HG02885 (cell line): Measurements from ENCODE around the gene GPC5.
"Not testable (repeated sequence)": the region's sequence is repeated elsewhere in the genome, so short reads cannot be mapped to it uniquely, and the experiment has no call there.

ENCODE experiments used
- ATAC-seq: cut with Tn5 transposase; IDR thresholded peaks from one replicate; pipeline ENCODE4 v1.9.1; 2021; ENCODE audit warnings: mild to moderate bottlenecking; ENCODE audit not compliant: unreplicated experiment, poor library complexity

GPC5 gene

DNA sequence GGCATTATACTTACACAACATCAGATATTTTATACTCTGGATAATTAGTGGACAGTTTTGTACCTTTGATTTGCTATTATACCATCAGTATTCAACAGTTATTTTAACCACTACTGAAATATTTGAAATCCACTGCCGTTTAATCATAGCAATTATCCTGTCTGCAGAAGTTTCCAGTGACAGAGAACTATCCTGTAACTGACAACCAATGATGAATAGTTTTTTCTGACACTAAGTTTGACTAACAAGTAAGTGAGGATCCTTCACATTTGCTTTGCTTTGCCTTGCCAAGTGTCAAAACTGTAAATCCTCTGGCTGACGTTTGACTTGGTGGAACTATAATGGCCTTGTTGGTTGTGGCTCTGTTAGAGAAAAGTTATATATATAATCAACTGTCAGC, 410.7 kb downstream of the GPC5 start:
- ATAC-seq = no peak

DNA sequence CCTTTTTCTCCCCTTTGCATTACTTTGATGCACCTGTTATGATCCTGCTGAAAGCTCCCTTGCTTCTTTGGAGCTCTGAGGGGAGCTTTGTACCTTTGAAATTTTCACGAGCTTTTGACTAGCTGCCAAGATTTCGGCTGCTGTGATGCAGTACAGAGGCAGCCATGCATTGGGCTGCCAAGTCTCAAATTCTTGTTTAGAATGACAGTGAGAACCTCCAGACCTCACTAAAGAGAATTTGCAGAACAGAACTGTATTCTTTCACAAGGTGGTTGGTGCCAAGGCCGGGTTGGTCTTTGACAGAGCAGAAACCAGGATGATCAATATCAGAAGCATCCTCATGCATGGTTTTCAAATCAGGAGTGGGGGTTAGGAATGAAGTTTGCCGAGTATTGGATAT, 414.8 kb downstream of the GPC5 start:
- ATAC-seq = no peak

DNA sequence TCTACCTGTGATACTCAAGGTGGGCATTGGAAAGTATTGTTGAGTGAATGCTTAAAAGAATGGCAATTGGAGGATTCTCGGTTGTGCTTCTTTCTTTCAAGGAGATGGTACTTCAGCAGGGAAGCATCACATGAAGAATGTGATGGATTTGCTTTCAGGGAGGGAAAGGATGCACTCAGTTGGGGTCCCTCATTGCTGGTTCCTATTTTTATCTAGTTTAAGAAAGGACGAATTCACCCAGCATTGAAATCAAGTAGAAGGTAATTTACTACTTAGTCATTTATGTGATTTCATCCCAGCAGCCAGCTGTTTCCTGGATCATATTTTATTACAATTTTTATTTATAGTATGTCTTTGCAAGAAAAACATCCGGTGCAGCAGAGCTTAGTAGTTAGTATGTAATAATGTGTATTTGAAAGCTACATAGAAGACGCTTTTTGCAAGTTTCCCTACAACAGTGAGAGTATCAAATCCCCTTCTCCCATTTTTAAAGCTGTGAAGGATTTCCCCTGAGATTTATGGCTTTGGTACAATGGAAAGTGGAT, 417.9 kb downstream of the GPC5 start:
- no peak for ATAC-seq

DNA sequence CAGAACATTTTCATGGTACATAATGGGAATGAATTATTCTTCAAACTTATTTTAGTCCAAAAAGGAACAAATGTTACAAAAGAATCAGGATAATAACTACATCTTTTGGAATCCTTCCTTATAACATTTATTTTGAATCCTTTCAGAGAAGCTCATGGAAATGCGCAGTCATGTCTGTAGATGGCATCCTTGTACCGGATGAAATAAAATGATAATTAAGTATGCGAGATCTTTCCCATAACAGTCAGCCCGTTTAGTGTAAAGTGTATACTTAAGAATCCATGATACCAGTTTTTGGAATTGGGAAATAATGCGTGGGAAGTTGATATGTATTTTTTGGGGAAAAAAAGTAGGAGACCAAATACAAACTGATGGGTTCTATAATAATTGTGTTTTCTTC, 418.8 kb downstream of the GPC5 start:
- no peak for ATAC-seq

DNA sequence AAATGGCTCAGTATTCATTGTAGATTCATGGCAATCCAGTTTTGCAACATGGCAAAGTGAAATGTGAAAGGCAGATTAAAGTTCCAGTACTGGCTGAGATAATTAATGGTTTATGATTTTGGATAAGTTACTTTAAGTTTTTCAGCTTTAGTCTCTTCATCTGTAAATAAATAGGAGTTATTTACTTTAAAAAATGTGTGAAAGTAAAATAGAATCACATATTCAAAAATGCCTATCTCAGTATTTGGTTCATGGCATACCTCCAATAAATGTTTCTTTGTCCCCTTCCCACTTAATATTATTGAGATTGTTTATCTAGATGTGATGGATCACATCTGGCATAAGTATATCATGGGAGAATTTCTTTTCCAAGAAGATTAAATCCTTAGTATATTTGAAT, 426.0 kb downstream of the GPC5 start:
- no peak for ATAC-seq

DNA sequence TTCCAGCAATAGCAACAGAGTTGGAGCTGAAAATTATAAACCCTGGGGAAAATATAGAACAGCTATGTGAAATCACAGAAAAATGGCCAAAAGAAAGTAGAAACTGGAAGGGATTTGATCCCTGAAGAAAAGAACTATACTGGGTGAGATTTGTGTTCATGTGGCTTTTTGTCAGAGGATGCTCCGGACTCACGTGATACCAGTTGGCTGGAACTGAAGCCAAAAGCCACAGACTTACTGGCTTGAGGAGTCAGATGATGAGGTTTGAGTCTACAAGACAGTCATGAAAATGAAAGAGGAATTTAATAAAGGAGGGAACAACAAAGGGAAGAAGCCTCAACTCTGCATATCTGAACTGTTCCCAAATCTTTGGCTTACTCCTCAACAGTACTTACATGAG, 427.1 kb downstream of the GPC5 start:
- no peak for ATAC-seq

DNA sequence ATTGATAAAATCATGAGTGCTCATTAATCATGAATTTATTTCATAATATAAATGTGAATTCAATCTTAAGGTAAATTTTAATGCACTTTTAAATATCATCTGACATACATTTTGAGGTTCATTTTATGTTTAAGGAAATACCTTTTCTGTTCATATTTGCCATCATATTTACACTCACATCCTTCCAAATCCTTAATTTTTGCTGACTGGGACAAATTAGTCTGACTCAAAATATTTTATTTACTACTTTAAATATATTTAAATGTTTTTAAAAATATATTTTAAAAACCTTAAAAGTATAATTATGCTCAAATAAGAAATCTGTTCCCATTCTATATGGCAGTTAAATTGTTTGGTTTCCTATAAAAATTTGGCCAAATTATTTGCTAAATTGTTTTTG, 438.1 kb downstream of the GPC5 start:
- no peak for ATAC-seq

DNA sequence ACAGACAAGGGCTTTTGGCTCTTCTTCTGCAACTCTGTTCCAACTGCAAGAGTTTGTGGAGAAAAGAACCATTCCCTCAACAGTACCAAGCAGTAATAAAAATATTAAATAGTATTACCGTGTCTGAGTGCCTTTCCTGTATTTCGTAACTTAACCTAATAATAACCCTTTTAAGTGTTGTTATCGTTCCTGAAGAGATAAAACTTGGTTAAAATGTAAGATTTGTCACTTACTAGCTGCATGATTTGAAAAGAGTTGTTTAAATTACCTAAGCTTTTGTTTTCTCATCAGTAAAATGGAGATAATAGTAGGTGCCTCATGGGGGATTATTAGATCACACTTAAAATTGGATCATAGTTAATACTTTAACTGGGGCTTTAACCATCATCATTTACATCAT, 447.2 kb downstream of the GPC5 start:
- no peak for ATAC-seq

DNA sequence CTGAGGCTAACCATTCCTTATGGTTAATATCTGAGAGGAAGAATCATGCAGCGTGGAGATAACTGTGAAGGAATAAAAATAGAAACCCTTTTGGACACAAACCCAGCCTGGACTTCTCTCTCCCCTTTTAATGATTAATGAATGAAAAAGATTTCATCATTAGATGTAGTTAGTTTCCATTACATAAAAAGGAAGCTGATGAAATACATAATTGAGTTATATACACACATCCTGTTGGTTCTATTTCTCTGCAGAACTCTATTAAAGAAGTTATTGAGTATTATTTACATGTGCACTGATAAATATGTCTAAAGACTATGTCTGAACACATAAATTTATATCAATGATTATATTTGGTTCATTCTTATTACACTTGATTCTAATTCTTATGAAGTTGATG, 465.3 kb downstream of the GPC5 start:
- ATAC-seq = no peak

DNA sequence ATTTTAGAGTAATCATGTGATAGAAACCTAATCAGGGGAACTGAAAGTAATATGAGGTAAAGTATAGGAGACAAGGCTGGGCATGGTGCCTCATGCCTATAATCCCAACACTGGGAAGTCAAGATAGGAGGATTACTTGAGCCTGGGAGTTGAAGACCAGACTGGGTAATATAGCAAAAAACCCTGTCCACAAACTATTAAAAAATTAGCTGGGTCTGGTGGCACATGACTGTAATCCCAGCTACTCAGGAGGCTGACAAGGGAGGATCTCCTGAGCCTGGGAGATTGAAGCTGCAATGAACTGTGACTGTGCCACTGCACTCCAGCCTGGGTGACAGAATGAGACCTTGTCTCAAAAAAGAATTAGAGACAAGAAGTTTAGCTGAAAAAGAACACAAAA, 469.9 kb downstream of the GPC5 start:
- no peak for ATAC-seq

DNA sequence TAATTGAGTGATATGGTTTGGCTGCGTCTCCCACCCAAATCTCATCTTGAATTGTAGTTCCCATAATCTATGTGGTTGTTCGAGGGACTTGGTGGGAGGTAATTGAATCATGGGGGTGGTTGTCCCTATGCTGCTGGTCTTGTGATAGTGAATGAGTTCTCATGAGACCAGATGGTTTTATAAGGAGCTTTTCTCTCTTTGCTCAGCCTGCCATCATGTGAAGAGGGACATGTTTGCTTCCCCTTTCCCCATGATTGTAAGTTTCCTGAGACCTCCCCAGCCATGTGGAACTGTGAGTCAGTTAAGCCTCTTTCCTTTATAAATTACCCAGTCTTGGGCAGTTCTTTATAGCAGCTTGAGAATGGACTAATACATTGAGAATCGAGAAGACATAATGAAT, 480.1 kb downstream of the GPC5 start:
- ATAC-seq = no peak

DNA sequence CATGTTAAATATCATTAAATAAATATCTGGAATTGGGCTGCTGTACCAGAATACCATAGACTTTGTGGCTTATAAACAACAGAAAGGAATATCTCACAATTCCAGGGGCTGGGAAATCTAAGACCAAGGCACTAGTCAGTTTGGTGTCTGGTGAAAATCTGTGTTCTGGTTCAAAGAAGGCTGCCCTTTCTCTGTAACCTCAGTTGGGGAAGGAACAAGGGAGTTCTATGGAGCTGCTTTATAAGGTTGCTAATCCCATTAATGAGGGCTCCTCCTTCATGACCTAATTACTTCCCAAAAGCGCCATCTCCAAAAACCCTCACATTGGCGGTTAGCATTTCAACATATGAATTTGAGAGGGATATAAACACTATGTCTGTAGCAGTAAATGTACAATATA, 480.9 kb downstream of the GPC5 start:
- ATAC-seq = no peak

DNA sequence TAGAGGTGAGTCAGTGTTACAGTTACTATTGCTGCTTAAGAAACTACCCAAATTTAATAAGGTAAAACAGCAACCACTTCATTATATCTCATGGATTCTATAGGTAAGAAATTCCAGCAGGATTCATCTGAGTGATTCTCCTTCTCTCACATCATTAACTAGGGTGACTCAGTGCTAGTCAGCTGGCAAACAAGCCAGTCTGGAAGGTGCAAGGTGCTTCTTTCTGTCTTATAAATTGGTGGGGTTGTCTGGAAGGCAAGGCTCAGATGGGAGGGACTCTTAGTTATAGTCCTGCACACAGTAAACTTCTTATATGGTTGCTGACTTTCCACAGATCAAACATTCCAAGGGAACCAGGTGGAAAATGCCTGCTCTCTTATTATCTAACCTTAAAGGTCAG, 484.5 kb downstream of the GPC5 start:
- ATAC-seq = no peak

DNA sequence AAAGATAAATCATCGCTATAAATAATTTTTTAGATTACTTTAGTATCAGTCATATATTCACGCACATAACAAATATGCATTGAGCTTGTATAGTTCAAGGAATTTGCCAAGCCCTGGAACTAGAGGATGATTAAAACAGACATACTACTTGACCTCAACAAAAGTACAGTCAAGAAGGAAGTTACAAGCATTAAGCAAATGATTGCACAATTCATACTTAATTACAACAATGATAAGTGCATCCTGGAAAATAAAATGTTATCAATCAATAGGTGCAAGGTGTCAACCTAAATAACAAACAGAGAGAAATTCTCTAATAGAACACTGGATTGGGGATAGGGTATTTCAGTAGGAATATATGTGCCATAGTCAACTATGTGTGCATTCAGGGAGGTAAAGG, 491.2 kb downstream of the GPC5 start:
- ATAC-seq = no peak

DNA sequence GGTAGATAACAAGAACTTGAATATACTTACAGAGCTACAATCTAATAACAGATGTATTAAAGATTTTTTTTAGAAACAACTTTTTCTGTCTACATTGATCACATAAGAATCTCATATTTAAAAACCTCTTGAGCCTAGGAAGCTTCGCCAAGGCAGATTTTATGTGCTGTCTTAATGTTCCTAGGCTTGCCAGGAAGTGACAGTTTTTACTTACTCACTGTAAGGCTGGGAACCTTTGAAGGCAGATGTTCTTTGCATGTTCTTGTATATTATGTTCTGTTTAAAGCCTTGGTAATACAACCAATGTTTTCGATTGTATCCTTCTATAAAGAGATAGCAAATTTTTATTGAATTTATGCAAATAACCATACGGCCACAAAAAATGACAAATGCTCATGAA, 492.7 kb downstream of the GPC5 start:
- ATAC-seq = no peak

DNA sequence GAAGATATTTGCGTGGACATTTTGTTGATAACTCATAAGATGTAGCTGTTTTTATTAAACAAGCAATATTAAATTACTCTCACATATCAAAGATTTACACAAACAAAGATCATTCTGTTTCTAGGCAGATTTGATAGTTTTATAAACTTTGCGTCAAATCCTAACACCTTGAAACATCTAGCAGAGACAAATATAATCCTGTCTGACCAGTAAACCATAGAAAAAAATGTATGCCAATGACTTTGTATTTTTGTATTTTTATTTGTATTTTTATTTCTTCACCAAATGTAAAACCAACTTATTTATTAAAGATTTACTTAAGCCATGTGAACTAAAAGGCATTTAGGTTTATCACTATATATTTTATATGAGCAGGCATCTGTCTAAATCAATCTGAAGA, 494.6 kb downstream of the GPC5 start:
- no peak for ATAC-seq

DNA sequence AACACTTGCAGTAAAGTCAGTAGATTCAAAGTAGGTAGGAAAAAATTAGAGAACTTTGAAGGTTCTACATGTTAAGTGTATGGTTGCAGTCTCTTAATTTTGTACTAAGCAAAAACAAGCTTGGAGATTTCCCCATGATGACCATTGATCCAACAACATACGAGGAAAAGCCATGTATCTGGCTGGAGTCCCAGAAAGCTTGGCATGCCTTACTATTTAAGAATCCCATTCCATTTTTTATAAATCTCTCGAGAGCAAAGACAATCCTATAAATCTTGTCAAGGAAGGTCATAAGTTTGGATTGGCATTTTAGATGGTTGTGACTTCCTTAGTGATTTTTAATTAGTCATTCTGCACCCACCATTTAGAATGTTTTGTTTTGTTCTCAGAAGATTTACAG, 495.9 kb downstream of the GPC5 start:
- no peak for ATAC-seq

DNA sequence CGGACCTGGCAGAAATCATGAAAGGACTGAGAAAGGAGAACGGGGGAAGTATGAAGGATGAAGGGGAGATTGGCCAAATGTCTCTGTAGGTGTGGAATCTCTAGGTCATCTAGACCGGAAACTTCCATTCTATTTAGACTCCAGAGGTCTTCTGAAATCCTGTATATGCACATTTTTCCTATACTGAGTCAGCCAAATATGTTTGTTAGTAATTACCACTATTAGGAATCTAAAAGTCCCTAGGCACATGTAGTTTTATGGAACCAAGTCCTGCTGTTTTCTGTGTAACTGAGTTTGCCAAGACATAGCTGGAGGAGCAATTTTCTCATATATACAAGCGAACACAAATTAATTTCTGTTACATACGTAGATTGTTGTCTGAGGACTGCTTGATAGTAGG, 498.1 kb downstream of the GPC5 start:
- no peak for ATAC-seq

DNA sequence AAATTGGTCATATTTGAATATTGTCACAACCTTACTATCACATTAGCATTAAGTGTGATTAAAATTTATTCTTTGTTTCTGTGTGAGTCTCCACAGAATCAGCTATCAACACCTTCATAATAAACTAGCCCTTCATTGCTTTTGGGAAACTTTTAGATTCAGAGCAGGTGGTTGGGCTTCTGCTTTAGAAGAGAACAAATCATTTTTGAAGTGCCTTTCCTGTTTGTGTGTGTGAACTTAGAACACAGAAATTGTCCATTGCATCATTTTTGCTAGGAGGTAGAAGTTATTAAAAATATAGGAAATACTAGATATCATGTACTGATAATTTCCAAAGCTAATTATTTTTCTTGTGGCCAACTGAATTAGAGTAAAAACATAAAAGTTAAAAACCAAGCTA, 500.6 kb downstream of the GPC5 start:
- not testable (repeated sequence) for ATAC-seq

DNA sequence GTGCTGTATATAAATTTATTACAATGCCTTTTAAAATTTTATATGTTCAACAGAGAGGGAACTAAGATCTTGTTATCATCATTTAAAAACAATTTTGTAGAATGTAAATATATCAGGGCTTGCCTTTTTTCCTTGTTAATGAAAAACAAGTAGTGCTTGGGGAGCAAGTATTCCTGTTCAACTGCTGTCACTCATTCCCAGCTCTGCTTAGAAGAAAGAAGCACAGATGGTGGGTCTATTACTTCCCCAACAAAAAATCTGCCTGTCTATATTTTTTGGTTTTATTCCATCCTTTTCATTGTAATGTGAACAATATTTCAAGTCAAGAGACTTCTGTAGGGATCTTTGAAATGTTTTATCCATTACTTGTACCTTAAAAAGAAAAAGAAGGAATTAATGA, 503.9 kb downstream of the GPC5 start:
- no peak for ATAC-seq

DNA sequence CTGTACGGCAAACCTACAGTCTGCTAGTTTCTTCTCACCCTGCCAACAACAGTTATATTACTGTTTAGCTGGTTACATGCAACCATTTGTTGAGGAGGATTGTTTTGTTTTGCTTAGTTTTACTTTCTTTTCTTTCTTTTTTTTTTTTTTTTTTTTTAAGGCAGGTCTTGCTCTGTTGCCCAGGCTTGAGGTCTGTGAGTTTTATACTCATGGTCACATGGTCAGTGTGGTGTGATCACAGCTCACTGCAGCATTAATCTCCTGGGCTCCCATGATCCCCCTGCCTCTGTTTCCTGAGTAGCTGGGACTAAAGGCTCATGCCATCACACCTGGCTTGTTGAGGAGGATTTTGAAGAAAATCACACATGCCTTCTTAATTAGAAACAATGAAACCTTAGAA, 505.6 kb downstream of the GPC5 start:
- no peak for ATAC-seq

DNA sequence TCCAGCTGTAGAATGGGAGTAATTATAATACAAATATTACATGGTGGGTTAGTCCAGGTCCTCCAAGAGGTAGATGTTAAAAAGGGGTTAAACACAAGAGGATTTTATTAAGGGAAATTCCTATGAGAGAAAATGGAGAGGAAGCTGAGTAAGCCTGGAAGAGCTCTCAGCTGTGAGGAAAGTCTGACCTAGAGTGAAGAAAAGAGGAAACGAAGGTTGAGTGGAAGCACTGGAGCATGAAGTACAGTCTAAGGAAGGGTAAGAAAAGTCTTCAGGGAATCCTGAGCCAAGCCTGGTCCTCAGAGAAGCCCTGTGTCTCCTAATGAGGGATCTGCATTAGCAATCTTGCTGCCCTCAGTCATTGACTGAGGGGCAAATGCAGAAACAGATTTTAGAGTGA, 506.2 kb downstream of the GPC5 start:
- no peak for ATAC-seq

DNA sequence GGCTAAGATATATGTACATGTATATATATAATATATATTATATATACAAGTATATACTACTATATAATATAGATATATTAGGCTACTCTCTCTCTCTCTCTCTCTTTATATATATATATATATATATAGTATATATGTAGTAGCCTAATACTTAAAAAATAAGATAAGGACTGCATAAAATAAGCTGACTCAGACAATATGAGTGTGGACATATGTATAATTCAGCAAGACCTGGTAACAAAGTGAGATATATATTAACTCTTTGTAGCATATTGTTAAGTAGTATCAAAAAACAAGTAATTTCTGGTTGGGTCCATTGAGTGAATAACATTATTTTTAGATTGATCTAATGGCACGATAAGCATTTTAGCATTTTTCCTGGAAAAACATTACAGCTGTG, 509.0 kb downstream of the GPC5 start:
- ATAC-seq = no peak
